ENCODE measurements around the gene TCF7L2. TPM values are rescaled to one million over a fixed set of nuclear protein-coding genes. Genes with fewer than 3 reads are reported as not detected.

TCF7L2 gene
- total and polyA plus RNA-seq, 2 donors, result 1.4 to 11.1 TPM

DNA sequence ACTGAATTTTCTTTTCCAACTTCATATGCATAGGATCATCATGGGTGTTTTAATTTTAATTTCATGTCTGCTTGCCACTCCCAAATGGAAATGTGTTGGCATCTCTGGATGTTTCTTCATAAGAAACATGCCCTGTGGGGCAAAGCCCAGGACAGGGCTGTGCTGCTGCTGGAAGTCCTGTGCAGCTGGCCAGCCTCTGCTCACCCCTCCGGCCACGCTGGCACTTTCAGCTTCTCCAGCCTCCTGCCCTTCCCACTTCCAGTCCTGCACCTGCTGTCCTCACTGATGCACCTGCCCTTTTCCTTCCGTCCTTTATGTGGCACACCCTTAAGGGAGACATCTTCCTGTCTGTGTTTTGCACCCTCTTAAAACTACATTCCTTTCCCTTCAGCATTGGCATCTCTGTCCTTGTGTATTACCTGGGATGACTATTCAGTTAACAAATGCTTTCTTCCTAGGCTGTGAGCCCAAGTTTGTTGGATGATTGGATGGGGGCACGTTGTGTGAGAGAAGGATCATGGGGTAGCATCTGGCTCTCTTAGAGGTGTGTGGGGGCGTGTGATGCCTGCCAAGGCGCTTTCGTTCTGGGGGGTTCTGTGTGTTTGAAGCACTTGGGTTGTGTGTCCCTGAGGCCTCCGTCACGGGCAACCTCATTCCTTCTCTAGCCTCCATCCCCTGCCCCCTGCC, 56.8 kb downstream of the TCF7L2 start:
- H3K4me1 ChIP-seq (ENCODE audit: control insufficient read depth in 2 of 2, insufficient read depth in 2 of 2, low read length in 2 of 2), result peaks cover 18 to 25% of the 10 kb centered on the region in 2 donors

DNA sequence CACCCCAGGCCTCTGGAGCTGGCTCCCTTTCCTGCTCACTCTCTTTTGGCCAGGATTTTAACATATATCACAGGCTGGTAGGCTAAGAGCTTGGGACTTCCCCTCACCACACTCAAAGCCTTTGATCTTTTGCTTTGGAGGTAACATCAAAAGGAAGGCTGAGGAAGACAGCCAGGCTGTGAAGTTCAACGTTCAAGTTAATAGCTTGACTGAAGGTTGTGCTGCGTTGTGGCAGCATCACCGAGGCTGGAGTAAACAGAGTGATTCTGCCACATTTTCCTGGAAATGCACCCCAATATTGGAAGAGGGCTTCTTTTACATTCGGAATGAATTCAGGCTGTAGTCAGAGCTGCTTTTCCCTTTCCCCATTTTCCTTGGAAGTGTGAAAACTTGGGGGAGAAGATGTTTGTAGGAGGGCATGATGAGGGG, 57.3 kb downstream of the TCF7L2 start:
- H3K27ac ChIP-seq (ENCODE audit: low read depth in 1 of 2, low read length in 1 of 2), result no peak overlapping the region
- DNase-seq (ENCODE audit: low read depth in 6 of 9, low spot score in 9 of 9), result peak; percentile 29 to 88 (median 64)
- H3K4me1 ChIP-seq (ENCODE audit: control insufficient read depth in 2 of 2, insufficient read depth in 2 of 2, low read length in 2 of 2), result peaks cover 18 to 25% of the 10 kb centered on the region in 2 donors
- H3K36me3 ChIP-seq (ENCODE audit: control insufficient read depth in 2 of 2, insufficient read depth in 2 of 2, low read length in 1 of 2), result no peaks in the 10 kb centered on the region
- peaks cover 6 to 12% of the 10 kb centered on the region in 2 donors for H3K27me3 ChIP-seq (ENCODE audit: control insufficient read depth in 2 of 2, insufficient read depth in 1 of 2, low read length in 1 of 2)
- WGBS, result 21% methylated on average over 4 of the region's 4 CpGs
- no peaks in the 10 kb centered on the region for H3K9me3 ChIP-seq (ENCODE audit: control insufficient read depth in 2 of 2, insufficient read depth in 1 of 2, low read length in 1 of 2)
- H3K4me3 ChIP-seq (ENCODE audit: low read length in 2 of 2), result no peak overlapping the region

More for the DNA sequence above, 56.8 kb downstream of the TCF7L2 start:
- H3K27me3 ChIP-seq (ENCODE audit: control insufficient read depth in 2 of 2, insufficient read depth in 1 of 2, low read length in 1 of 2), result peaks cover 7 to 12% of the 10 kb centered on the region in 2 donors
- no peak overlapping the region for H3K4me3 ChIP-seq (ENCODE audit: low read length in 2 of 2)
- WGBS, result 59% methylated on average over 9 of the region's 9 CpGs
- DNase-seq (ENCODE audit: low read depth in 6 of 9, low spot score in 9 of 9), result peak in 3 of 9 donors; percentile 11 to 26 (median 11)
- H3K36me3 ChIP-seq (ENCODE audit: control insufficient read depth in 2 of 2, insufficient read depth in 2 of 2, low read length in 1 of 2), result no peaks in the 10 kb centered on the region
- H3K9me3 ChIP-seq (ENCODE audit: control insufficient read depth in 2 of 2, insufficient read depth in 1 of 2, low read length in 1 of 2), result no peaks in the 10 kb centered on the region
- no peak overlapping the region for H3K27ac ChIP-seq (ENCODE audit: low read depth in 1 of 2, low read length in 1 of 2)

DNA sequence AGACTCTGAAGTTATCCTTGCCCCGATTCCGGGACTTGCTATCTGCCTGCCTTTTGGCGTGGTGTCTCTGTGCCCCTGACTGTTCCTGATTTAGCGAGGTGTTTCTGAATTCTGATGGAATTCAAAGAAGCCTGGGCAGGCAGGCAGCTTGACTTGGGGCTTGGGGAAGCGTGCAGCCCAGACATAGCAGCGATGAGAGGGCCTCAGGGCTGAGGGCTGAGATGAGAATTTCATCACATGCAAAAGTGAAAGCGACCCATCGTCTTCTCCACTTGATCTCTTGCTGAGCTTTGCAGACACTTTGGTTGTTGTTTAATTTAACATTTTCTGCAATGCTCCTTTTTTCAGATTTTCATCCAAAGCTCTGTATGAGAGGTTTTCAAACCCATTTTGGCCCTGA, 57.8 kb downstream of the TCF7L2 start:
- Histone ChIP-seq H3K4me3 (ENCODE audit: low read length in 2 of 2) (no peak overlapping the region), H3K27ac (ENCODE audit: low read depth in 1 of 2, low read length in 1 of 2) (no peak overlapping the region), H3K36me3 (ENCODE audit: control insufficient read depth in 2 of 2, insufficient read depth in 2 of 2, low read length in 1 of 2) (no peaks in the 10 kb centered on the region), H3K27me3 (ENCODE audit: control insufficient read depth in 2 of 2, insufficient read depth in 1 of 2, low read length in 1 of 2) (peaks cover 6 to 12% of the 10 kb centered on the region in 2 donors), H3K4me1 (ENCODE audit: control insufficient read depth in 2 of 2, insufficient read depth in 2 of 2, low read length in 2 of 2) (peaks cover 18 to 26% of the 10 kb centered on the region in 2 donors), H3K9me3 (ENCODE audit: control insufficient read depth in 2 of 2, insufficient read depth in 1 of 2, low read length in 1 of 2) (no peaks in the 10 kb centered on the region)
- peak in 3 of 9 donors; percentile 11 to 48 (median 15) for DNase-seq (ENCODE audit: low read depth in 6 of 9, low spot score in 9 of 9)
- 62% methylated on average over 8 of the region's 8 CpGs for WGBS

DNA sequence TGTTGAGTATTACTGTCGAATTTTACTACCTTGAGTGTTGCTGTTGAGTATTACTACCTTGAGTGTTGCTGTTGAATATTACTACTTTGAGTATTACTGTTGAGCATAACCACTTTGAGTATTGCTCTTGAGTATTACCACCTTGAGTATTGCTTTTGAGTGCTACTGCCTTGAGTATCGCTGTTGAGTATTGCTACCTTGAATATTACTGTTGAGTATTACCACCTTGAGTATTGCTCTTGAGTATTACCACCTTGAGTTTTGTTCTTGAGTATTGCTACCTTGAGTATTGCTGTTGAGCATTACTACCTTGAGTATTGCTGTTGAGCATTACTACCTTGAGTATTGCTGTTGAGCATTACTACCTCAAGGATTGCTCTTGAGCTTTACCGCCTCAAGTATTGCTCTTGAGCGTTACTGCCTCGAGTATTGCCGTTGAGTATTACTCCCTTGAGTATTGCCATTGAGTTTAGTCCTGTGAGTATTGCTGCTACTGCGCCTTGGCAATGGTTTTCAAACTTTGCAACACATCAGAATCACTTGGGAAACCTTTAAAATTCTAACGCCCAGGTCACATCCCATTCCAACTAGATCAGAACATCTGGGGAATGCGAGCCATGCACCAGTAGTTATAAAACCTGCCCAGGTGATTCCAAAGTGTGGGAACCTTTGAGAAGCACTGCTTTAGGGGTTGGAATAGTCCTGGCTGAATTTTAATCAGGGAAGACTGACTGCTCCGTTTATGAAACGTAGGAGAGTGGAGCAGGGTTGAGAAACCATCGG, 61.7 kb downstream of the TCF7L2 start:
- no peak overlapping the region for H3K27ac ChIP-seq (ENCODE audit: low read depth in 1 of 2, low read length in 1 of 2)
- WGBS, result 97% methylated on average over 12 of the region's 12 CpGs
- H3K4me1 ChIP-seq (ENCODE audit: control insufficient read depth in 2 of 2, insufficient read depth in 2 of 2, low read length in 2 of 2), result peaks cover 12 to 20% of the 10 kb centered on the region in 2 donors
- peaks cover 0 to 4% of the 10 kb centered on the region in 2 donors for H3K27me3 ChIP-seq (ENCODE audit: control insufficient read depth in 2 of 2, insufficient read depth in 1 of 2, low read length in 1 of 2)
- H3K36me3 ChIP-seq (ENCODE audit: control insufficient read depth in 2 of 2, insufficient read depth in 2 of 2, low read length in 1 of 2), result no peaks in the 10 kb centered on the region
- no peak for DNase-seq (ENCODE audit: low read depth in 6 of 9, low spot score in 9 of 9)
- no peaks in the 10 kb centered on the region for H3K9me3 ChIP-seq (ENCODE audit: control insufficient read depth in 2 of 2, insufficient read depth in 1 of 2, low read length in 1 of 2)
- H3K4me3 ChIP-seq (ENCODE audit: low read length in 2 of 2), result no peak overlapping the region

DNA sequence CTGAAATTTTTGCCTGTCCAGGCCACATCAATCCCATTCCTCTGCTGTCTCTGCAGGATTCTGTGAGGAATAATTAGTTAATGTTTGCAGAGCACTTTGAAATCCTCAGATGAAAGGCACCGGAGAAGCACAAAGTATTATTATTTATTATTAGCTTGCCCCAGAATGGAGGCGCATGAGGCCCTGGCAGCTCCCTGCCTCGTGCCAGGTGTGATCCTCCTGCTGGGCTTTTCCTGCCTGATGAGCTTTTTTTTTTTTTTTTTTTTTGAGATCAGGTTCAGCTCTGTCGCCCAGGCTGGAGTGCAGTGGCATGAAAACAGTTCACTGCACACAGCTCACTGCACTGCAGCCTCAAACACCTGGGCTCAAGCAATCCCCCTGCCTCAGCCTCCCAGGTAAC, 65.2 kb downstream of the TCF7L2 start:
- Histone ChIP-seq H3K36me3 (ENCODE audit: control insufficient read depth in 2 of 2, insufficient read depth in 2 of 2, low read length in 1 of 2) (no peaks in the 10 kb centered on the region), H3K4me3 (ENCODE audit: low read length in 2 of 2) (no peak overlapping the region), H3K27me3 (ENCODE audit: control insufficient read depth in 2 of 2, insufficient read depth in 1 of 2, low read length in 1 of 2) (no peaks in the 10 kb centered on the region), H3K4me1 (ENCODE audit: control insufficient read depth in 2 of 2, insufficient read depth in 2 of 2, low read length in 2 of 2) (peaks cover 0 to 4% of the 10 kb centered on the region in 2 donors), H3K27ac (ENCODE audit: low read depth in 1 of 2, low read length in 1 of 2) (no peak overlapping the region), H3K9me3 (ENCODE audit: control insufficient read depth in 2 of 2, insufficient read depth in 1 of 2, low read length in 1 of 2) (no peaks in the 10 kb centered on the region)
- no peak for DNase-seq (ENCODE audit: low read depth in 6 of 9, low spot score in 9 of 9)
- WGBS, result 89% methylated on average over 4 of the region's 4 CpGs

DNA sequence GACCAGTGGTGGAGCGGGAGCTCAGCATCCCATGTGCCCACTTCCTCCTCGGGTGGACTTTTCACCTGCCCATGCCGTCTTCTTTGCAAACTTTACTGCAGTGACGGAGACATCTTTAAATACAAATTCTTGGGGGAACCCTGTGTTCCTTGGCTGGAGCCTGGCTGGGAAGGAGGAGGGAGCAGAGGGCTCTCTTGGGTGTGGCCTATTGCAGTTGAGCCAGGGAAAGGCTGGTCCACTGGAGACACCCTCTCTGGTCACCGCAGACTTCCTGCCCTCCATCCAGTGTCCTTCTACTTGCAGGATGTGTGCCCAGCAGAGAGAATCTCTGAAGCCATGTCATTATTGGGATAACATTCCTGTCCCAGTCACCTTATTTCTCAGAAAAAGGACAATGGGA, 67.3 kb downstream of the TCF7L2 start:
- Histone ChIP-seq H3K36me3 (ENCODE audit: control insufficient read depth in 2 of 2, insufficient read depth in 2 of 2, low read length in 1 of 2) (no peaks in the 10 kb centered on the region), H3K4me3 (ENCODE audit: low read length in 2 of 2) (no peak overlapping the region), H3K27ac (ENCODE audit: low read depth in 1 of 2, low read length in 1 of 2) (no peak overlapping the region), H3K9me3 (ENCODE audit: control insufficient read depth in 2 of 2, insufficient read depth in 1 of 2, low read length in 1 of 2) (no peaks in the 10 kb centered on the region), H3K4me1 (ENCODE audit: control insufficient read depth in 2 of 2, insufficient read depth in 2 of 2, low read length in 2 of 2) (peaks cover 0 to 4% of the 10 kb centered on the region in 2 donors), H3K27me3 (ENCODE audit: control insufficient read depth in 2 of 2, insufficient read depth in 1 of 2, low read length in 1 of 2) (no peaks in the 10 kb centered on the region)
- WGBS, result 87% methylated on average over 5 of the region's 5 CpGs
- DNase-seq (ENCODE audit: low read depth in 6 of 9, low spot score in 9 of 9), result no peak

DNA sequence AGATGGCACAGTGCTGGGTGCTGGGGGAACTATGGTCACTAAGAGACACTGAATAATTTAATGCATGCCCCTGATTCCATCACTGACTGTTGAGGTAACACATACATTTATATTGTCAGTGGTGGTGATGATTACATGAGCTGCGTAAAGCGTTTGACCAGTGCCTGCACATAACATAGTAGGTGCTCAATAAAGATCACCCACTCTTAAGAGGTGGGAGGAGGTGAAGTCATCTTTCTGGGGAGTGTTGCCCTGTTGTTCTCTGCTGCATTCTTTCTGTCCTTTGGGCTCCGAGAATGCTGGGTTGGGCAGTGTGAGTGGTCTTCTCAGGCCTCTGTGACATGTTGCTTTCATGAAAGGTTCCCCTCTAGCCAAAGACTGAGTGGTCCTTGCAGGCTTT, 68.0 kb downstream of the TCF7L2 start:
- Histone ChIP-seq H3K27ac (ENCODE audit: low read depth in 1 of 2, low read length in 1 of 2) (no peak overlapping the region), H3K4me1 (ENCODE audit: control insufficient read depth in 2 of 2, insufficient read depth in 2 of 2, low read length in 2 of 2) (peaks cover 0 to 2% of the 10 kb centered on the region in 2 donors), H3K4me3 (ENCODE audit: low read length in 2 of 2) (no peak overlapping the region), H3K36me3 (ENCODE audit: control insufficient read depth in 2 of 2, insufficient read depth in 2 of 2, low read length in 1 of 2) (no peaks in the 10 kb centered on the region), H3K9me3 (ENCODE audit: control insufficient read depth in 2 of 2, insufficient read depth in 1 of 2, low read length in 1 of 2) (no peaks in the 10 kb centered on the region), H3K27me3 (ENCODE audit: control insufficient read depth in 2 of 2, insufficient read depth in 1 of 2, low read length in 1 of 2) (no peaks in the 10 kb centered on the region)
- WGBS, result 97% methylated on average over 3 of the region's 3 CpGs
- no peak for DNase-seq (ENCODE audit: low read depth in 6 of 9, low spot score in 9 of 9)

DNA sequence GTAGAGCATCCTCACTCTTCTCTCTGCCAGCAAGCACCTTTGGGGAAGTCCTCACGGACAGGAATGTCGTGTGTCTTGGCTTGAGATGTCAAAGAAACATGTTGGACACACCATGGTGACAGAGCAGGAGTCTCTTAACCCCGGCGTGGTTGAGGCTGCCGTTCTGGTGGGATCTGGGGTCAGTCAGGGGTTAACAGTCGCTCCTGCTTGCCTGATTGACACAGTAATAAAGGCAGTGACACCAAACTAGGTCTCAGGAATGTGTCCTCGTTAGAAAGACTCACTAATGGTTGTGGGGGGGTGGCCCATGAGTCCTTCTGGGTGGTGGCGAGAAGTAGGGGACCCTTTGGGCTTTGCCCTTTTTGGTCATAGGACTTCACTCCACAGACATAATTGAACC, 69.0 kb downstream of the TCF7L2 start:
- 92% methylated on average over 8 of the region's 8 CpGs for WGBS
- no peaks in the 10 kb centered on the region for H3K9me3 ChIP-seq (ENCODE audit: control insufficient read depth in 2 of 2, insufficient read depth in 1 of 2, low read length in 1 of 2)
- no peak for DNase-seq (ENCODE audit: low read depth in 6 of 9, low spot score in 9 of 9)
- no peak overlapping the region for H3K4me3 ChIP-seq (ENCODE audit: low read length in 2 of 2)
- no peaks in the 10 kb centered on the region for H3K4me1 ChIP-seq (ENCODE audit: control insufficient read depth in 2 of 2, insufficient read depth in 2 of 2, low read length in 2 of 2)
- H3K27ac ChIP-seq (ENCODE audit: low read depth in 1 of 2, low read length in 1 of 2), result no peak overlapping the region
- H3K27me3 ChIP-seq (ENCODE audit: control insufficient read depth in 2 of 2, insufficient read depth in 1 of 2, low read length in 1 of 2), result no peaks in the 10 kb centered on the region
- H3K36me3 ChIP-seq (ENCODE audit: control insufficient read depth in 2 of 2, insufficient read depth in 2 of 2, low read length in 1 of 2), result no peaks in the 10 kb centered on the region
